Thyroid gland (tissue), 4 donors: ENCODE measurements around the gene STX1A. TPM values are rescaled to one million over a fixed set of nuclear protein-coding genes. Genes with fewer than 3 reads are reported as not detected.
"Not testable (repeated sequence)": the region's sequence is repeated elsewhere in the genome, so short reads cannot be mapped to it uniquely, and the experiment has no call there.

Experiments used
- DNase-seq, 2 donors: peaks; one replicate each; pipeline ENCODE4 v3.0.0-alpha.2; 2019
- H3K27ac ChIP-seq, 3 donors: fragments of 200-600 bp; sonication (generic); 1 replicate in 2 of 3; 2 replicates in 1 of 3; pipeline ENCODE4 v1.5.1; 2016 to 2019; ENCODE audit warnings: mild to moderate bottlenecking in 1 of 3, moderate library complexity in 1 of 3
- H3K27me3 ChIP-seq: fragments of 200-600 bp; sonication (generic); one replicate; pipeline ENCODE4 v1.5.1; 2019
- H3K36me3 ChIP-seq, 2 donors: fragments of 200-600 bp; sonication (generic); one replicate each; pipeline ENCODE4 v1.5.1; 2016 to 2019
- H3K4me1 ChIP-seq, 2 donors: fragments of 200-600 bp; sonication (generic); one replicate each; pipeline ENCODE4 v1.5.1; 2017 to 2019
- H3K4me3 ChIP-seq, 3 donors: fragments of 200-600 bp; sonication (generic); replicated peaks in 1 of 3; 1 replicate in 2 of 3; 2 replicates in 1 of 3; pipeline ENCODE4 v1.5.1; 2016; ENCODE audit warnings: mild to moderate bottlenecking in 1 of 3
- H3K9me3 ChIP-seq: fragments of 200-600 bp; sonication (generic); one replicate; pipeline ENCODE4 v1.5.1; 2017
- POLR2A ChIP-seq, 2 donors: fragments of 450-650 bp; IDR thresholded peaks; one replicate each; pipeline ENCODE4 v1.6.1; 2017; ENCODE audit warnings: antibody characterized with exemption in 2 of 2, mild to moderate bottlenecking in 2 of 2, moderate library complexity in 1 of 2
- WGBS, 2 donors: methylation state at CpG; one replicate each; pipeline ENCODE4 v1.1.5; 2017; 5-methylcytosine and 5-hydroxymethylcytosine counted together
- intact Hi-C: fragments of 100-400 bp; cut with DNase I; formaldehyde crosslinking; loops from one replicate; pipeline ENCODE4 v1.15.1; 2023
- total RNA-seq, 4 donors: library from RNA; depleted of rRNA; stranded (reverse); fragments of >200 nt; gene quantifications; one replicate each; pipeline ENCODE4 v1.2.3, GENCODE V29; 2016
- TF ChIP-seq, protein P1 (sequence below), 6 experiments: fragments of 200-600 bp in 3 of 6; fragments of 450-650 bp in 3 of 6; sonication (generic) in 3 of 6; IDR thresholded peaks; one replicate each; pipeline ENCODE4 v1.5.1; 2016 to 2019; ENCODE audit warnings: antibody characterized with exemption in 6 of 6, mild to moderate bottlenecking in 2 of 6, inconsistent platforms in 1 of 6, moderate library complexity in 1 of 6

The STX1A gene
- total RNA-seq, 4 donors from 2014 or later: 4.4 to 9.5 (median 7.2) TPM

DNA sequence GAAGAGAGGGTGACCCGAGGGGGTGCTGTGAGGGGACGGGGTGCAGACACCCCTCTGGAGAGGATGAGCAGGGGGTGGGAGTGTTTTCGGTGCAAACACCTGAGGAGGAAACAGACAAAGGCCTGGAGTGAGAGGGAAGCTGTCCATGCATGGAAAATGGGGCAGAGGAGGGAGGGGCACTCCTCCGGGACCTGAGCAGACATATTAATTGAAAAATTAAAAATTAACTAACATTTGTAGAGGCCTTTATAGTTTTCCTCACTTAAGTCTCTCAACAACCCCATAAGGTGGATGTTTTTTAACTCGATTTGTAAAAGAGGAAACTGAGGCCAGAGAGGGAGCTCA is 50.6 kb downstream of the STX1A start:
- H3K27ac ChIP-seq: no peak overlapping the region
- no peak for TF ChIP-seq POLR2A (IDR thresholded peaks at IDR 0.05)
- TF ChIP-seq, protein P1, sequence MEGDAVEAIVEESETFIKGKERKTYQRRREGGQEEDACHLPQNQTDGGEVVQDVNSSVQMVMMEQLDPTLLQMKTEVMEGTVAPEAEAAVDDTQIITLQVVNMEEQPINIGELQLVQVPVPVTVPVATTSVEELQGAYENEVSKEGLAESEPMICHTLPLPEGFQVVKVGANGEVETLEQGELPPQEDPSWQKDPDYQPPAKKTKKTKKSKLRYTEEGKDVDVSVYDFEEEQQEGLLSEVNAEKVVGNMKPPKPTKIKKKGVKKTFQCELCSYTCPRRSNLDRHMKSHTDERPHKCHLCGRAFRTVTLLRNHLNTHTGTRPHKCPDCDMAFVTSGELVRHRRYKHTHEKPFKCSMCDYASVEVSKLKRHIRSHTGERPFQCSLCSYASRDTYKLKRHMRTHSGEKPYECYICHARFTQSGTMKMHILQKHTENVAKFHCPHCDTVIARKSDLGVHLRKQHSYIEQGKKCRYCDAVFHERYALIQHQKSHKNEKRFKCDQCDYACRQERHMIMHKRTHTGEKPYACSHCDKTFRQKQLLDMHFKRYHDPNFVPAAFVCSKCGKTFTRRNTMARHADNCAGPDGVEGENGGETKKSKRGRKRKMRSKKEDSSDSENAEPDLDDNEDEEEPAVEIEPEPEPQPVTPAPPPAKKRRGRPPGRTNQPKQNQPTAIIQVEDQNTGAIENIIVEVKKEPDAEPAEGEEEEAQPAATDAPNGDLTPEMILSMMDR (IDR thresholded peaks at IDR 0.05): no peak
- WGBS, 2 donors: 21% methylated on average over 5 of the region's 5 CpGs

DNA sequence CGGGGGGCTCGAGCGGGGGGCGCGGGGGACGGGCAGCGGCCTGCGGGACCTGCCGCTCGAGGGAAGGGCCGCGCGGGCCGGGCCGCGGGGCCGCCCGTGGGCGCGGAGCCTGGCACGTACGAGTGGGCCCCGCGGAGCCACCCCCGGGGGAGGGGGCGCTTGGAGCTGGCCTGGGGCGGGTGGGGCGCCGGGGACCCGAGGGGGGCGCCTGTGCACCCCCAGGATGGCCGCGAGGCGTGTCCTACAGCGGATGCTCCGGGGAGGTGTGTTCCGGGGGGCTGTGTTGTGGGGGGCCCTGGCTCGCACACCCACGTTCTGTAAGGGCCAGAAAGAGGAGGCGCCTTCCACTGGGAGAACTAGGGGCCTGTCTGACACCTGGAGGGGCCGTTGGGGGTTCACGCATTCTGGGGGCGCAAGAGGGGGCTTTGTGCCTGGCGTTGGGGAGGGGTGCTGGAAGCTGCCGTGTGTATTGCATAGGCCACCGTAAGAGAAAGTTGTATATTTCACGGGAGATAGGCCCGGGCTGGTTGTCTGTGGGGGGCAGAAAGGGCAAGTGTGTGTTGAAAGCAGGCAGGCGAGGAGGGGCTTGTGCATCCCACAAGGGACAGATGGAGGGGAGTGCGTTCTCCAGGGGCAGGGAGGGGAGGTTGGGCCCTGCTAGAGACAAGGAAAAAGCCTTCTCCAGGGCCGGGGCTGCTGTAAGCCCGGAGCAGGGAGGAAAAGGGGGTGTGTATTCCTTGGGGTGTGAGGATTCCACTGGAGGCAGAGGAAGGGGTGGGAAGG is 51.2 kb downstream of the STX1A start:
- peaks cover 8 to 14% of the 10 kb centered on the region in 2 donors for H3K4me1 ChIP-seq
- no peaks in the 10 kb centered on the region for H3K27me3 ChIP-seq
- TF ChIP-seq, protein P1 (IDR thresholded peaks at IDR 0.05): no peak
- TF ChIP-seq POLR2A (IDR thresholded peaks at IDR 0.05): no peak
- intact Hi-C loops: no loop called here
- peak overlapping the region; percentile 23 to 54 (median 44) for H3K4me3 ChIP-seq
- no peaks in the 10 kb centered on the region for H3K36me3 ChIP-seq
- DNase-seq: no peak
- no peak overlapping the region for H3K27ac ChIP-seq
- 1% methylated on average over 9 to 12 of the region's 52 CpGs for WGBS, 2 donors
- no peaks in the 10 kb centered on the region for H3K9me3 ChIP-seq

More for the DNA sequence above, 50.6 kb downstream of the STX1A start:
- intact Hi-C loops: no loop called here
- no peaks in the 10 kb centered on the region for H3K9me3 ChIP-seq
- H3K36me3 ChIP-seq: no peaks in the 10 kb centered on the region
- H3K4me1 ChIP-seq: peaks cover 8 to 14% of the 10 kb centered on the region in 2 donors
- H3K4me3 ChIP-seq: peak overlapping the region in 1 of 3 donors; percentile 54
- DNase-seq: no peak
- H3K27me3 ChIP-seq: no peaks in the 10 kb centered on the region

GRCh38 chr7:73667344-73668102 is 51.9 kb downstream of the STX1A start, which contains the start of gene VPS37D:
VPS37D (plus strand) TSS chr7:73667831; CDS start chr7:73667959, 128 bp downstream.
- 16 to 20% methylated on average over 8 to 13 of the region's 79 CpGs for WGBS, 2 donors
- intact Hi-C loops: no loop called here
- H3K27ac ChIP-seq: no peak within 1 kb of the TSS
- peak; percentile 90 to 92 for DNase-seq
- H3K36me3 ChIP-seq: no peaks in the 10 kb centered on the region
- peaks cover 8 to 14% of the 10 kb centered on the region in 2 donors for H3K4me1 ChIP-seq
- H3K27me3 ChIP-seq: no peaks in the 10 kb centered on the region
- peak within 1 kb of the TSS; percentile 23 to 54 (median 44) for H3K4me3 ChIP-seq
- peak in 1 of 2 donors; percentile 55 for TF ChIP-seq POLR2A (IDR thresholded peaks at IDR 0.05)
- TF ChIP-seq, protein P1 (IDR thresholded peaks at IDR 0.05): peak in 4 of 6 experiments; percentile 77 to 99 (median 97)
- no peaks in the 10 kb centered on the region for H3K9me3 ChIP-seq

- intact Hi-C loops: no loop called here
Measured at GRCh38 chr7:73663033-73663432, 56.4 kb downstream of the STX1A start.

DNA sequence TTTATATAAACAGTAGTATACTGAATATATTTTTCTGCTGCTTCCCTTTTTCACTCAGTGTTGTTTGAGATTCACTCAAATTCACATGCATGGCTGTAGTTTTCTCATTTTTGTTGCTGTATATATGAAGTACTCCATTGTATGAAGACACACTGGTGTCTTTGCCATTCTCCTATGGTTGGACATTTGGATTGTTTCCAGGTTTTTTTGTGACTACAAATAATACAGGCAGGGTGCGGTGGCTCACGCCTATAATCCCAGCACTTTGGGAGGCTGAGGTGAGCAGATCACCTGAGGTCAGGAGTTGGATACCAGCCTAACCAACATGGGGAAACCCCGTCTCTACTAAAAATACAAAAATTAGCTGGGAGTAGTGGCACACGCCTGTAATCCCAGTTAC is 58.9 kb downstream of the STX1A start:
- DNase-seq, H3K4me3 ChIP-seq, intact Hi-C loops, H3K4me1 ChIP-seq, H3K27ac ChIP-seq, H3K9me3 ChIP-seq, H3K27me3 ChIP-seq, H3K36me3 ChIP-seq: not testable (repeated sequence)
- WGBS, 2 donors: 42 to 63% methylated on average over 4 of the region's 4 CpGs

More at GRCh38 chr7:73663033-73663432, 56.4 kb downstream of the STX1A start:
- no peak for DNase-seq
- H3K36me3 ChIP-seq: no peaks in the 10 kb centered on the region
- H3K9me3 ChIP-seq: no peaks in the 10 kb centered on the region
- H3K4me3 ChIP-seq: no peak overlapping the region
- H3K4me1 ChIP-seq: no peaks in the 10 kb centered on the region
- TF ChIP-seq POLR2A (IDR thresholded peaks at IDR 0.05): no peak
- TF ChIP-seq, protein P1 (IDR thresholded peaks at IDR 0.05): no peak
- H3K27ac ChIP-seq: no peak overlapping the region
- H3K27me3 ChIP-seq: no peaks in the 10 kb centered on the region
